HG02571 (cell line): ENCODE results near the gene MED17.
"Not testable (repeated sequence)": the region's sequence is repeated elsewhere in the genome, so short reads cannot be mapped to it uniquely, and the experiment has no call there.

Source experiments
- ATAC-seq: cut with Tn5 transposase; IDR thresholded peaks from one replicate; pipeline ENCODE4 v1.9.1; 2021; ENCODE audit warnings: mild to moderate bottlenecking, moderate library complexity; ENCODE audit not compliant: unreplicated experiment

The MED17 gene

DNA sequence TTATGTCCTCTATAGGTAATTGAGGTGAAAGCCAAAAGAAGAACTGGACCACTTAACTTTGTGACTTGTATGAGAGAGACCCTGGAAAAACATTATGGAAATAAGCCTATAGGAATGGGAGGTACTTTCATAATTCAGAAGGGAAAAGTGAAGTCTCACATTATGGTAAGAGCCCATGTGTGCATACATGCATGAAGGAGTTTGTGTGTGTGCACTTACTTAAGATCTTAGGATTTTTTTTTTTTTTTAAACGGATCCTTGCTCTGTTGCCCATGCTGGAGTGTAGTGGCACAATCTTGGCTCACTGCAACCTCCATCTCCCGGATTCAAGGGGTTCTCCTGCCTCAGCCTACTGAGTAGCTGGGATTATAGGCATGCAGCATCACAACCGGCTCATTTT lies 26.8 kb upstream of the MED17 start:
- ATAC-seq = no peak

GRCh38 chr11:93757924-93758865 lies 25.9 kb upstream of the MED17 start:
- ATAC-seq = no peak

- not testable (repeated sequence) for ATAC-seq
These were observed 25.0 kb upstream of the MED17 start for GRCh38 chr11:93759123-93759522.

- ATAC-seq = no peak
These were observed 22.2 kb upstream of the MED17 start for GRCh38 chr11:93761910-93762309.

GRCh38 chr11:93765551-93765950 lies 18.5 kb upstream of the MED17 start:
- no peak for ATAC-seq

- ATAC-seq = no peak
These were observed 17.6 kb upstream of the MED17 start for GRCh38 chr11:93766504-93766903.

- ATAC-seq = no peak
These were observed 17.1 kb upstream of the MED17 start for GRCh38 chr11:93767018-93767417.

GRCh38 chr11:93770160-93770559 lies 13.9 kb upstream of the MED17 start:
- ATAC-seq = no peak

GRCh38 chr11:93772123-93772522 lies 12.0 kb upstream of the MED17 start:
- no peak for ATAC-seq

GRCh38 chr11:93773045-93773477 lies 11.0 kb upstream of the MED17 start:
- no peak for ATAC-seq

DNA sequence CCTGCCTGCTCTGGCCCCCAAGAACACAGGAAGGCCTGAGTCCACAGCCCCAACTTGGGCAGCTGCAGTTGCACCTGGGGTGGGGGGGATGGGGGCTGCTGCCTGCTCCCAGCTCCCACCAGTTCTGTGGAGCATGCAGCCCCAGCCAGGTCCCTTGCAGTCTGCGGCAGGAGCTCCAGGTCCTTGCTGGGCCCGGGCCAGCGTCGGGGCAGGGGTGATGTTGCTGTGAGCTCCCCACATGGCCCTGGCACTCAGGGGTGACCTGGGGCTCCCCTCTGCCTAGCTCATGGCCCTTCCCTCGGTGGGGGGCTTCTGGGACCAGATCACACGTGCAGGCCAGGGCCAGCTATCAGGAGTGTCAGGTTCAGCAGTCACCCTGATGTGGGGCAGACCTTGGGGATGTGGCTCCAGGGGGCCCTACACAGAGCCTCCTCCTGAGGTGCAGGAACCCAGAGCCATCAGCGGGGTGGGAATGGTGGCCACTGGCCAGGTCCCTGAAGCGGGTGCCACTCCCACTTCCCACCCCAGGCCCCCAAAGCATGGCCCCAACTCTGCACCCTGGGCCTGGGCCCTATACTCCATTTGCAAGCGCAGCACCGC lies 10.4 kb upstream of the MED17 start:
- ATAC-seq = no peak

- ATAC-seq = not testable (repeated sequence)
These were observed 9.5 kb upstream of the MED17 start for GRCh38 chr11:93774560-93774959.

- no peak for ATAC-seq
These were observed 8.8 kb upstream of the MED17 start for GRCh38 chr11:93775289-93775688.

DNA sequence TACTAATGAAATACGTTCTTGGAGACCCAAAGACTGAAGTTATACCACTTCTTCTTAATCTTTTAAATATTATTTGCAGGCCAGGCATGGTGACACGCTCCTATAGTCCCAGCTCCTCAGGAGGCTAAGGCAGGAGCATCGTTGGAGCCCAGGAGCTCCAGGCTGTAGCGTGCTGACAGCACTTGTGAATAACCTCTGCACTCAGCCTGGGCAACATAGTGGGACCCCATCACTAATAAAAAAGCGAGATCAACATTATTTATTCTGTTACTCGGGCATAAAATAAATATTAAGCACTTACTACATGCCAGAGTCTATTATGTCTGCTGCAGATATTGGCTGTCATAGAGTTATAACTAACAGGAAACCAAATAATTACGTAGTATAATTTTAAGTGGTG lies 720 bp upstream of the MED17 start:
- no peak for ATAC-seq

GRCh38 chr11:93783765-93784144 lies 327 bp upstream of the MED17 start:
- peak; percentile 43 for ATAC-seq

GRCh38 chr11:93784935-93785360 lies 866 bp downstream of the MED17 start:
- peak; percentile 37 for ATAC-seq

GRCh38 chr11:93791493-93791892 lies 7.4 kb downstream of the MED17 start:
- ATAC-seq = no peak

DNA sequence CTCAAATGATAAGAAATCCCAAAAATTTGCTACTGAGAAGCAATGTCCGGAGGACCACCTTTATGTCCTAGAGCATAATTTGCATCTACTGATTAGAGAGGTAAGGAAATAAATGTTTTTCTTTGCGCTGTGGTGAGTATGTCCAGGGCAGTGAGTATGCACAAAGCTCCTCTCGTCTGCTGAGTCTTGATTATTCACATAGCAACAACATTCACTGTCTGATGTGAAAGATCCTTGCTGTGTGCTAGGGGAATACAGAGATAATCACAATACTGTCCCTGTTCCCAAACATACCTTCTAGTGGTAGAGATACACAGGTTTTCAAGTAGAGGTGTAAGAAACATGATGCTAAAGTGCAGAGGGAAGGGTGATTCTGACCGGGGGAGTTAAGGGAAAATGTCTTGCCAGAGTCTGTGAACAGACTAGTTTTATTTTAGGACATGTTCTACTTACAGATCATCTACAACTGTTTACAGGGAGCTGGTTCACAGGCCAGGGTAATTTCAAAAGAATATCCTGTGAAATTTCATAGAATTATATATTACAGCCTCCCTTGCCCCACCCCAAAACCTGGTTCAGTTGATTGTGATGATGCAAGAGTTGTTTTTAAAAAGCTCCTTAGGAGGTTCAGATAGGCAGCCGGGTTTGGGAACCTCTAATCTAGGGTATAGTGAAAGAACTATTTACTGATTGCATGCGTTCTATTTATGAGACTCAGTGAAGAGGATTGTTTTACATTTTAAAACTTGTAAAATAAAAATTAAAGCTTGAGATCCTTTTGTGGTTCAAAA lies 12.6 kb downstream of the MED17 start:
- ATAC-seq = no peak

- no peak for ATAC-seq
These were observed 17.3 kb downstream of the MED17 start for GRCh38 chr11:93801366-93801765.

DNA sequence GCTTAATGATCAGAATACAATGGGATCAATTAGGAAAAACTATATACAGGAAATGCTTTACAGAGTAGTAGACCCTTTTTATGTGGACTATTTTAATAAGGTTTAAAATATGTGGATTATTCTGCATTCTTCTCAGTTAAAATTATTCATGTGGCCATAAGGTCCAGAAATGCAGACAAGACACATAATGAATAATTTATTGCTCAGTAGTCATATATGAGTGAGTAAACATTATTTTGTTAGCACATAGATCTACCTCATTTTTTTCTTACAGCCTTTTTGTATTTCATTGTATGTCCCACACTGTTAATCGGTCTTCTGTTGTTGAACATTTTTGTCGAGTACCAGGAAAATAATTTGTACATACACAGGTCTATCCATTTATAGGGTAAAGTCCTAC lies 20.8 kb downstream of the MED17 start:
- no peak for ATAC-seq

- ATAC-seq = no peak
These were observed 23.9 kb downstream of the MED17 start for GRCh38 chr11:93807980-93808379.
